Breast epithelium (tissue), 4 donors: ENCODE measurements around the gene ARHGDIB. TPM values are rescaled to one million over a fixed set of nuclear protein-coding genes. Genes with fewer than 3 reads are reported as not detected.

Experiments used
- DNase-seq, 2 donors: peaks; one replicate each; pipeline ENCODE4 v3.0.0-alpha.2; 2019; ENCODE audit warnings: low spot score in 2 of 2
- H3K27ac ChIP-seq, 2 donors: fragments of 200-600 bp; sonication (generic) in 1 of 2; one replicate each; pipeline ENCODE4 v1.5.1; 2016 to 2019; ENCODE audit warnings: mild to moderate bottlenecking in 1 of 2
- H3K27me3 ChIP-seq, 2 donors: fragments of 200-600 bp; sonication (generic) in 1 of 2; one replicate each; pipeline versions ENCODE4 v1.5.1 to v1.6.0; 2017 to 2019; ENCODE audit warnings: control low read depth in 1 of 2, mild to moderate bottlenecking in 1 of 2
- H3K36me3 ChIP-seq: fragments of 200-600 bp; one replicate; pipeline ENCODE4 v1.5.1; 2019
- H3K4me1 ChIP-seq, 2 donors: fragments of 200-600 bp; sonication (generic); one replicate each; pipeline ENCODE4 v1.5.1; 2016 to 2019; ENCODE audit warnings: control low read depth in 1 of 2
- H3K4me3 ChIP-seq, 3 donors: fragments of 200-600 bp; sonication (generic); 1 replicate in 2 of 3; 2 replicates in 1 of 3; pipeline ENCODE4 v1.5.1; 2016 to 2019; ENCODE audit warnings: mild to moderate bottlenecking in 3 of 3, moderate library complexity in 2 of 3
- H3K9me3 ChIP-seq, 2 donors: fragments of 200-600 bp; sonication (generic) in 1 of 2; one replicate each; pipeline ENCODE4 v1.5.1; 2016 to 2019; ENCODE audit warnings: control low read depth in 1 of 2
- CTCF ChIP-seq, 3 donors: fragments of 450-650 bp; IDR thresholded peaks; one replicate each; pipeline ENCODE4 v1.5.1; 2016 to 2017; ENCODE audit warnings: antibody characterized with exemption in 3 of 3, mild to moderate bottlenecking in 3 of 3, moderate library complexity in 3 of 3
- POLR2A ChIP-seq: fragments of 450-650 bp; IDR thresholded peaks from one replicate; pipeline ENCODE4 v1.6.1; 2016; ENCODE audit warnings: antibody characterized with exemption, mild to moderate bottlenecking, moderate library complexity
- POLR2AphosphoS5 ChIP-seq, 3 donors: sonication (generic); formaldehyde crosslinking; IDR thresholded peaks; one replicate each; pipeline ENCODE4 v1.6.1; 2017; ENCODE audit warnings: antibody characterized with exemption in 3 of 3
- intact Hi-C: fragments of 100-400 bp; cut with DNase I; formaldehyde crosslinking; loops from one replicate; pipeline ENCODE4 v1.15.1; 2023; ENCODE audit warnings: low total_unique reads
- total RNA-seq, 3 donors: library from RNA; depleted of rRNA; stranded (reverse); fragments of >200 nt; gene quantifications; one replicate each; pipeline ENCODE4 v1.1.0, GENCODE V29; 2016

The ARHGDIB gene
- total RNA-seq, 3 donors from 2014 or later, result 159 to 222 (median 168) TPM

GRCh38 chr12:14930299-14930698, 31.1 kb downstream of the ARHGDIB start:
- no peak overlapping the region for H3K27ac ChIP-seq
- TF ChIP-seq POLR2A (no peak), POLR2AphosphoS5 (IDR thresholded peaks at IDR 0.05) (no peak), CTCF (IDR thresholded peaks at IDR 0.05) (peak in 1 of 3 donors; percentile 15)
- intact Hi-C loops, result no loop called here
- H3K4me1 ChIP-seq, result peaks cover 4 to 6% of the 10 kb centered on the region in 2 donors
- no peak for DNase-seq
- H3K9me3 ChIP-seq, result no peaks in the 10 kb centered on the region
- no peaks in the 10 kb centered on the region for H3K36me3 ChIP-seq
- H3K4me3 ChIP-seq, result no peak overlapping the region
- H3K27me3 ChIP-seq, result no peaks in the 10 kb centered on the region

GRCh38 chr12:14928931-14929330, 32.5 kb downstream of the ARHGDIB start:
- Histone ChIP-seq H3K9me3 (no peaks in the 10 kb centered on the region), H3K4me3 (peak overlapping the region in 2 of 3 donors; percentile 10 to 26), H3K36me3 (no peaks in the 10 kb centered on the region), H3K27ac (peak overlapping the region; percentile 7 to 31), H3K4me1 (peaks cover 4 to 6% of the 10 kb centered on the region in 2 donors), H3K27me3 (no peaks in the 10 kb centered on the region)
- intact Hi-C loops, result no loop called here
- DNase-seq, result peak in 1 of 2 donors; percentile 49
- TF ChIP-seq POLR2A (no peak), POLR2AphosphoS5 (IDR thresholded peaks at IDR 0.05) (peak in 2 of 3 donors; percentile 56 to 83), CTCF (IDR thresholded peaks at IDR 0.05) (no peak)

GRCh38 chr12:14927267-14927666, 34.1 kb downstream of the ARHGDIB start:
- H3K27ac ChIP-seq, result no peak overlapping the region
- no peaks in the 10 kb centered on the region for H3K27me3 ChIP-seq
- no peak for TF ChIP-seq POLR2AphosphoS5 (IDR thresholded peaks at IDR 0.05)
- TF ChIP-seq POLR2A, result no peak
- no peak for TF ChIP-seq CTCF (IDR thresholded peaks at IDR 0.05)
- intact Hi-C loops, result no loop called here
- no peaks in the 10 kb centered on the region for H3K36me3 ChIP-seq
- H3K4me1 ChIP-seq, result peaks cover 4 to 6% of the 10 kb centered on the region in 2 donors
- DNase-seq, result no peak
- H3K9me3 ChIP-seq, result no peaks in the 10 kb centered on the region
- no peak overlapping the region for H3K4me3 ChIP-seq

- intact Hi-C loops, result no loop called here
- no peak overlapping the region for H3K4me3 ChIP-seq
- no peak overlapping the region for H3K27ac ChIP-seq
Observed at GRCh38 chr12:14924541-14924940, 36.9 kb downstream of the ARHGDIB start.

GRCh38 chr12:14923944-14924343, 37.5 kb downstream of the ARHGDIB start:
- no peak for TF ChIP-seq POLR2A
- no peak for TF ChIP-seq CTCF (IDR thresholded peaks at IDR 0.05)
- no peak for TF ChIP-seq POLR2AphosphoS5 (IDR thresholded peaks at IDR 0.05)
- no peak overlapping the region for H3K4me3 ChIP-seq
- no peaks in the 10 kb centered on the region for H3K9me3 ChIP-seq
- no peaks in the 10 kb centered on the region for H3K27me3 ChIP-seq
- no peak overlapping the region for H3K27ac ChIP-seq
- intact Hi-C loops, result no loop called here
- no peaks in the 10 kb centered on the region for H3K36me3 ChIP-seq
- DNase-seq, result no peak
- H3K4me1 ChIP-seq, result peaks cover 4 to 6% of the 10 kb centered on the region in 2 donors

More at GRCh38 chr12:14924541-14924940, 36.9 kb downstream of the ARHGDIB start:
- no peaks in the 10 kb centered on the region for H3K9me3 ChIP-seq
- no peak for DNase-seq
- peaks cover 4 to 6% of the 10 kb centered on the region in 2 donors for H3K4me1 ChIP-seq
- no peaks in the 10 kb centered on the region for H3K36me3 ChIP-seq
- no peaks in the 10 kb centered on the region for H3K27me3 ChIP-seq
- TF ChIP-seq POLR2A (no peak), POLR2AphosphoS5 (IDR thresholded peaks at IDR 0.05) (no peak), CTCF (IDR thresholded peaks at IDR 0.05) (no peak)
